ENCODE measurements around the gene VPREB3.

VPREB3 gene

DNA sequence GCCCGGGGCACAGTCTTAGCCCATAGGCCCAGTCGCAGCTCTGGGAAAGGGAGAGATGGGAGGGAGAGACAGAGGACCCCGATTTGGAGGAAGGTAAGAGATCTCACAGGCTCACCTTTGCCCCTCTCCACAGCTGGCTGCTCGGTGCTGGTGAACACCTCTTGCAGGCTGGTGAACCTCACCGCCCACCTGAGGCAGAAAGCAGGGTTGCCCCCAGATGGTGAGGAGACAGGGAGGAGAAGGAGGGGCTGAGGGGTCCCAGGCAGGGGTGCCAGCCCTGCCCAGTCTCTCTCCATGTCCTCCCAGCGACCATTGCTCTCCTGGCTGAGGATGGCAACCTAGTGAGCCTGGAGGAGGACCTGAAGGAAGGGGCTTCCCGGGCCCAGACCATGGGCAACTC, 9.7 kb upstream of the VPREB3 start:
- Histone ChIP-seq H3K4me2 (ENCODE audit: low read depth, low read length) (no peak overlapping the region), H3F3A (ENCODE audit: insufficient read depth, low read length) (no peaks in the 10 kb centered on the region; the same call in 1 of the 2 replicates), H3K9me3 (replicated peaks; ENCODE audit: insufficient read depth, low read length) (no peaks in the 10 kb centered on the region), H2AFZ (ENCODE audit: low read length) (no peak overlapping the region), H3K27me3 (replicated peaks; ENCODE audit: insufficient read depth, low read length) (no peaks in the 10 kb centered on the region), H3K9me2 (replicated peaks; ENCODE audit: insufficient read depth, low read length) (no peaks in the 10 kb centered on the region), H4K20me1 (ENCODE audit: insufficient read depth, low read length) (peaks cover 6% of the 10 kb centered on the region; the same call in 1 of the 2 replicates), H3K4me3 (ENCODE audit: low read length) (no peak overlapping the region), H3K4me1 (ENCODE audit: low read length) (no peaks in the 10 kb centered on the region), H3K79me2 (ENCODE audit: low read length) (peaks cover 34% of the 10 kb centered on the region), H3K9ac (ENCODE audit: low read length) (no peak overlapping the region), H3K27ac (ENCODE audit: low read length) (no peak overlapping the region), H3K36me3 (replicated peaks; ENCODE audit: insufficient read depth, low read length) (no peaks in the 10 kb centered on the region)
- TF ChIP-seq EZH2 (optimal IDR thresholded peaks at IDR 0.05; ENCODE audit: low read depth, low read length) (no peak), EZH2phosphoT487 (IDR thresholded peaks at IDR 0.05; ENCODE audit: low read length) (no peak)
- TF ChIP-seq, protein P1, sequence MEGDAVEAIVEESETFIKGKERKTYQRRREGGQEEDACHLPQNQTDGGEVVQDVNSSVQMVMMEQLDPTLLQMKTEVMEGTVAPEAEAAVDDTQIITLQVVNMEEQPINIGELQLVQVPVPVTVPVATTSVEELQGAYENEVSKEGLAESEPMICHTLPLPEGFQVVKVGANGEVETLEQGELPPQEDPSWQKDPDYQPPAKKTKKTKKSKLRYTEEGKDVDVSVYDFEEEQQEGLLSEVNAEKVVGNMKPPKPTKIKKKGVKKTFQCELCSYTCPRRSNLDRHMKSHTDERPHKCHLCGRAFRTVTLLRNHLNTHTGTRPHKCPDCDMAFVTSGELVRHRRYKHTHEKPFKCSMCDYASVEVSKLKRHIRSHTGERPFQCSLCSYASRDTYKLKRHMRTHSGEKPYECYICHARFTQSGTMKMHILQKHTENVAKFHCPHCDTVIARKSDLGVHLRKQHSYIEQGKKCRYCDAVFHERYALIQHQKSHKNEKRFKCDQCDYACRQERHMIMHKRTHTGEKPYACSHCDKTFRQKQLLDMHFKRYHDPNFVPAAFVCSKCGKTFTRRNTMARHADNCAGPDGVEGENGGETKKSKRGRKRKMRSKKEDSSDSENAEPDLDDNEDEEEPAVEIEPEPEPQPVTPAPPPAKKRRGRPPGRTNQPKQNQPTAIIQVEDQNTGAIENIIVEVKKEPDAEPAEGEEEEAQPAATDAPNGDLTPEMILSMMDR (IDR thresholded peaks at IDR 0.05; ENCODE audit: low read length): no peak
- no peak for DNase-seq

DNA sequence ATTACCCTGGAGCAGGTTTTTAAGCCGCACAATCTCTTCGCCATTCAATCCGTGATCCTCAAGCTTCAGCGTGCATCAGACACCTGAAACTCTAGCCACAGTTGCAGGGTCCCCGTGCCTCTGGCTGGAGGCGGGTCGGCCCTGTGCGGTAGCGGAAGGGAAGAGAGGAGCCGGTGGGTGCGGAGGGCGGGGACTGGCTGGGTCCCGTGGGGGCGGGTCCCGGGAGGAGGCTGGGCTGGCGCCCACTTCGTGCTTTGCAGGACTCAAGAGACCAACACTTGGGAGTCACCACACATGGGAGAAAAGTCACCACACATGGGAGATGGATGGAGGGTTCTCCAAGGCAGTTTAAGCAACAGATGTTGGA, 9.3 kb upstream of the VPREB3 start:
- no peaks in the 10 kb centered on the region for H3K27me3 ChIP-seq (replicated peaks; ENCODE audit: insufficient read depth, low read length)
- no peaks in the 10 kb centered on the region for H3K36me3 ChIP-seq (replicated peaks; ENCODE audit: insufficient read depth, low read length)
- H3K4me2 ChIP-seq (ENCODE audit: low read depth, low read length): no peak overlapping the region
- H2AFZ ChIP-seq (ENCODE audit: low read length): no peak overlapping the region
- no peaks in the 10 kb centered on the region for H3K9me3 ChIP-seq (replicated peaks; ENCODE audit: insufficient read depth, low read length)
- H3K27ac ChIP-seq (ENCODE audit: low read length): no peak overlapping the region
- H3K9ac ChIP-seq (ENCODE audit: low read length): no peak overlapping the region
- no peak overlapping the region for H3K4me3 ChIP-seq (ENCODE audit: low read length)
- H3K4me1 ChIP-seq (ENCODE audit: low read length): no peaks in the 10 kb centered on the region
- no peak for TF ChIP-seq EZH2 (optimal IDR thresholded peaks at IDR 0.05; ENCODE audit: low read depth, low read length)
- TF ChIP-seq, protein P1 (IDR thresholded peaks at IDR 0.05; ENCODE audit: low read length): no peak
- TF ChIP-seq EZH2phosphoT487 (IDR thresholded peaks at IDR 0.05; ENCODE audit: low read length): no peak
- peaks cover 34% of the 10 kb centered on the region for H3K79me2 ChIP-seq (ENCODE audit: low read length)
- H4K20me1 ChIP-seq (ENCODE audit: insufficient read depth, low read length): peaks cover 6% of the 10 kb centered on the region; the same call in 1 of the 2 replicates
- no peaks in the 10 kb centered on the region for H3K9me2 ChIP-seq (replicated peaks; ENCODE audit: insufficient read depth, low read length)
- no peaks in the 10 kb centered on the region; the same call in 1 of the 2 replicates for H3F3A ChIP-seq (ENCODE audit: insufficient read depth, low read length)
- no peak for DNase-seq

DNA sequence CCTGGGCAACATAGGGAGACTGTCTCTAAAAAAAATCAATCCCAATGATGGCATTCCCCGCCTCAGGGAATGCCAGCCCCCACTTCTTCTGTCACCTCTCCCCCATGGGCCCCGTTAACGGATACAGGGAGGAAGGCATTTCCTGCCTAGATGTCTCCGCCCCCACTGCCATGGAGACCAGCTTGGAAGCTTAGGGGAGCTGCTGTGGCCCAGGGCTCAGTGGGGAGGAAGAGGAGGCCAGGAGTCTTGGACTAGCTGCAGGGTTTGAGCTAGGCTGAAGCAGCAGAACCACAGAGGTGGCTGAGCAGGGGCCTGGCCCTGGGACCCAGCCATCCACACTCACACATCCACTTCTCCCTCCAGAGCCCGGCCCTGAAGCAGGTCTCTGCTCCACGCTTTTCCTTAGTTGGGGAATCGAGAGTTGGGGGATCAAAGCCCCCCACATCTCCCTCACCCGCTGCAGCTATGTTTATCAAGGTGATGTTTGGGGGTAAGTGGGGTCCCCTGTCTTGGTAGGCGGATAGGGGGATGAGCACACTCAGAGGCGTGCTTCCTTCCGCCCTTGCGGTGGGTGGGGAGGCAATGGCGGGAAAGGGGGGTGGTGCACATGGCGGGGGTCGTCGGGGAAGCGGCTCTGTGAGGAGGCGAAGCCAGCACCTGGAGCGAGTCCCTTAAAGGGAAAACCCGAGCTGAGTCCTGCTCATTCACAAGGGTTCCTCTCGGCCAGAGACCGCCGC, 8.8 kb upstream of the VPREB3 start, which contains the start of gene C22orf15:
C22orf15 (plus strand) TSS at position 149 of the 737 bp plus-strand sequence; CDS start at position 466, 317 bp downstream.
- Histone ChIP-seq H3K27ac (ENCODE audit: low read length) (no peak within 1 kb of the TSS), H3K36me3 (replicated peaks; ENCODE audit: insufficient read depth, low read length) (no peaks in the 10 kb centered on the region), H3K4me1 (ENCODE audit: low read length) (no peaks in the 10 kb centered on the region), H3K9me3 (replicated peaks; ENCODE audit: insufficient read depth, low read length) (no peaks in the 10 kb centered on the region), H4K20me1 (ENCODE audit: insufficient read depth, low read length) (peaks cover 6% of the 10 kb centered on the region; the same call in 1 of the 2 replicates), H3K27me3 (replicated peaks; ENCODE audit: insufficient read depth, low read length) (no peaks in the 10 kb centered on the region), H3F3A (ENCODE audit: insufficient read depth, low read length) (no peaks in the 10 kb centered on the region; the same call in 1 of the 2 replicates), H2AFZ (ENCODE audit: low read length) (no peak within 1 kb of the TSS), H3K9me2 (replicated peaks; ENCODE audit: insufficient read depth, low read length) (no peaks in the 10 kb centered on the region), H3K4me3 (ENCODE audit: low read length) (no peak within 1 kb of the TSS), H3K79me2 (ENCODE audit: low read length) (peaks cover 32% of the 10 kb centered on the region), H3K4me2 (ENCODE audit: low read depth, low read length) (no peak within 1 kb of the TSS), H3K9ac (ENCODE audit: low read length) (no peak within 1 kb of the TSS)
- DNase-seq: no peak
- TF ChIP-seq EZH2 (optimal IDR thresholded peaks at IDR 0.05; ENCODE audit: low read depth, low read length) (no peak), EZH2phosphoT487 (IDR thresholded peaks at IDR 0.05; ENCODE audit: low read length) (no peak)
- TF ChIP-seq, protein P1 (IDR thresholded peaks at IDR 0.05; ENCODE audit: low read length): no peak
